NCI-H2196 (cell line): ENCODE data around the gene NFATC2.

Experiments
- DNase-seq: peaks from one replicate; lab custom pipeline; 2025; ENCODE audit not compliant: unreplicated experiment; lab: John Stamatoyannopoulos, UW

Gene NFATC2

DNA sequence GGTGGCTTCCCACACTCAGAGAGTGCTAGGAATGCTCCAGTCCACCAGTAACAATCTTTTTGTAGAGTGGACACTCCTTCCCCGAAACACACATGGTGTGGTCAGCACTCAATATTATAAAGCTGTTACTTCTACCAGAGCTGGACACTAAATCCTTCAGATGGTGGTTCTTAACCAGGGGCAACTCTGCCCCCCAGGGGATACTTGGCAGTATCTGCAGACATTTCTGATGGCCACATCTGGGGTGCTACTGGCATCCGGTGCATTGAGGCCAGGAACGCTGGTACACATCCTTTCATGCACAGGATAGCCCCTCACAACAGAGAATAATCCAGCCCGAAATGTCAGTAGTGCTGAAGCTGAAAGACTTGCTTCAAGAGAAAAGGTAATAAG is 124.4 kb downstream of the NFATC2 start:
- no peak for DNase-seq

DNA sequence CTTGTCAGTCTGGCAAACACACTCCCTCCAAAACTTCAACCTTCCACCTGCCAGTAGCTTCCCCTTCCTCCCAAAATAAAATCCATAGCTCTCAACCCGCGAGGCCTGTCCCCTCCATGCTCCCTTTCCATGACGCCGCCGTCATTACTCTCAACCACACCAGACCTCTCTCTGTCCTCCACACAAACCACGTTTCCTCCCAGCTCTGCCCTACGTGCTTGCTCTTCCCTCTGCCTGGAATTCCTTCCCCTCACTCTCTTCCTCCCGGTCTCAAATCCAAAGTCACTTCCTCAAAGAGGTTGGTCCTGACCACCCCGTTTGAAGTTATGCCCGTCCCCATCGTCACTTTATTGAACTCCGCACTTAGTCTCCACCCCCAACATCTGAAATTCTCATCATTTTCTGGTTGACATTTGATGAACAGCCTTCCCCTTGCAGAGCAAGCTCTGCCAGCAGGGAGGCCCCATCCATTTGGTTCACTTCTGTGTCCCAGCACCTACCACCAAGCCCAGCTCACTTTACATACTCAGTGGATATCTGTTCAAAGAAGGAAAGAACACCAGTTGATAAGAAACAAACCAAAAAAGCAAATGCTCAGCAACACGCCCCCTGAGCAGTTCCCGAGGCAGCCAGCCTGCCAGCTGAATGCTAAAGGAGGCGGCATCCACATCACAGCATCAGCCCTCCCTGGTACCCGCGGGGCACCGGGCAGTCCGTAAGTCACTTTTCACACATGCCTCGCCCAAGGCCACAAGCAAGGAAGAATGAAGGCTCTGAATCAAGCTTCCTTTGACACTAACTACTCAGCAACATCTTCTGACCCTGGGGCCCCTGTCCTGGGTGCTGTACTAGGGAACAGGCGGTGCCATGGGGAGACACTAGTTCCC is 125.0 kb downstream of the NFATC2 start:
- no peak for DNase-seq

DNA sequence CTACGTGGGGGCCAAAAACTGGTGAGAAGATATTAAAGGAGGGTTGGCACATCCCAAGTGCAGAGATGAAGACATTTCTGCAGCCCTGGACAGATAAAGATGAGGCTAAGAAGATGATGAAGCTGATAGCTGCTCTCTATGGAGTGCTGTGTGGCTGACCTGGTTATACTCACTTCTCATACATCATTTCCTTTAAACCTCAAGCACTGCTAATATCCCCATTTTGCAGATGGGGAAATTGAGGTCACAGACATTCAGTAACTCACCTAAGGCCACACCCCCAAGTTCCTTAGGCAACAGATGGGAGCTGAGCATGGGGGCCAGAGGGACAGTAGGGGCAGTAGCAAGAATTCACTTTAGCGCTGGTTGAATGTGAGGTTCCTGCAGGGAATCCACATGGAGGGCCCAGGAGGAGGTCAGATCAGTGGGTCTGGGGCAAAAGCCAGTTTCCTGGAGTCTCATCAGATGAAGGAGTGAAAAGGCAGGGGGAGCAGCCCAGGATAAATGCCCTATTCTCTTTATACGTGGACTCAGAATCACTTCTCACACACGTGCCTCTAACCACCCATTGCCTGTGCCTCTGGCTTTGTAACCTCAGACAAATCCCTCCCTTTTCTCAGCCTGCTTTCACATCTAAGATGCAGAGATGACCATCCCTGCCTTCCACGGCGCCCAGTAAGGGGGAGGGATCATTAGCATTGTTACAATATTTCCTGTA is 125.8 kb downstream of the NFATC2 start:
- DNase-seq: no peak

DNA sequence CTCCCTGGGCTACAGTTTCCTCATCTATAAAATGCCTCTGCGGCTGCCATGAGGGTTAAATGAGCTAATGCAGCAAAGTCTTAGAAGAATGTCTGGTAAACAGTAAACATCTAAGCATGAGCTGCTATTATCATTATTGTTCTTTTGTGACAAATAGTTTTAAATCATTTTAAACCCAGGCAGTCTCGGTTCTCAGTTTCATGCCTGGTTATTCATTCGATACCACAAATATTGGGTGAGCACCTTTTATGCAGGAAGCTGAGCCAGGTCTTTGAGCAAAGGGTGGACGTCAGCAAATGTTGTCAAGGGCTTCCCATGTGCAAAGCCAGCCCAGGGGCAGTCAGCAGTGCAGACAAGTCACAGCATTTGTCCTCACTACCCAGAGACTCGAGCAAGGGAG is 128.7 kb downstream of the NFATC2 start:
- no peak for DNase-seq

DNA sequence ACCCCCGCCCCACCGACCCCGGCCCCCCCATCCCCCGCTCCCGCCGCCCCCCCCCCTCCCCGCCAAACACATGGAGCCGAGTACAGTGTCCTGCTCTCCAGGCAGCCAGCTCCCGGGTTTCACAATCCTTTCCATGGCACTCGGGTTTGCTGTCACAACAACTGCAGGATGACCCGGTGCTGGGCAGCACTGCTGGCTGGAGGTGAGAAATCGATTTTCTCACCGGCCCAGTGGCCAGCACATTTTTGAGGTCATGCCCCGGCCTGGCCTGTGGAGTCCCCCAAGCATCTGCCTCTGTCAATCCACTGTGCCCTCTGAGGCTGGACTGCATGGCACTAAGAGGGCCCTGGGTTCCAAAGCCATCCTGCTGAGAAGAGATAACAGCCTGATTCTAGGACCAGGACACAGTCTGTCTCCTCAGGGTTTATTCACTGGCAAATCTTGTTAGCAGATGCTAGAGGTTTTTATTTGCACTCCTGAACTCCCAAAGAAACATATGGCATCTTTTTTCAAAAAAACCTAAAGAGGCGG is 129.5 kb downstream of the NFATC2 start:
- DNase-seq: no peak

DNA sequence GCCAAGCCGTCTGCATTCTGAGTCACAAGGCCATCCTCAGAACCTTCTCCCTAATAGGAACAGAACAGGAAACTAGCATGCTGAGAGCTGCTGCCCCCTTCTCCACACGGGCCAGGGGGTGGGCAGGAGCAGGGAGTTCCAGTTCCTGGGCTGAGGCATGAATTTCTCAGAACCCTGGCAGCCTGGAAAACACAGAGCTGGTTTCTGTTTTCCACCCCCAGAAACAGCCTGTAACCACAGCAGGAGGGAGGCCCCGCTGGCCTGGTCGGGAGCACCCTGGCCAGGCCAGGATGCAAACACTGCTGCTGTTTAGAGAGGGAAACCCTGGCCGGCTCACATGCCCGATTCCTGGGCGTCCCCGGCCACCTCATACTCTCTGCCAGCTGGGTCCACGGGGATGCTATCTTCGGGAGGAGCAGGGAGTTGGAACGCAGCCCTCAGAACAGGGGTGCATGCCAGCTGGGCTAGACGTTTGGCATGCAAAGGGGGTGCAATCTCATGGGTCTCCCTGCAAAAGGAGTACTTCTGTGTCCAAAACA is 130.1 kb downstream of the NFATC2 start:
- DNase-seq: no peak

DNA sequence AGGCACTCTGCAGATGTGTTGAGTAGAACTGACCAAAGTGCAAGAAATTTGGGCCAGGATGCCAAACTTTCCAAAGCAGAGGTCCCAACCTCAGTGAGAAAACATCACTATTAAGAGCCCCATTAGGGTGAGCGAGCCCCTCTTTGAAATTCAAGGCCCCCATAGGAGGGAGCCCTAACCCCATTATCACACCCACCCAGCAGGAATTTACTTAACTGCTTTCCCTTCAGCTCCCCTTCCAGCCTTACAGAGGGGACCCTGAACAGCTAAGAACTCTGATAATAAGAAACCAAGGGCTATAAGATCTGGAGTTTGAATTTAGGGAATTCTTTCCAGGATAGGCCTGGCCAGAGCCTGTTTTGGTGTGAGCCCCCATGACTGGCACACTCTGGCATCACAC is 130.6 kb downstream of the NFATC2 start:
- no peak for DNase-seq

DNA sequence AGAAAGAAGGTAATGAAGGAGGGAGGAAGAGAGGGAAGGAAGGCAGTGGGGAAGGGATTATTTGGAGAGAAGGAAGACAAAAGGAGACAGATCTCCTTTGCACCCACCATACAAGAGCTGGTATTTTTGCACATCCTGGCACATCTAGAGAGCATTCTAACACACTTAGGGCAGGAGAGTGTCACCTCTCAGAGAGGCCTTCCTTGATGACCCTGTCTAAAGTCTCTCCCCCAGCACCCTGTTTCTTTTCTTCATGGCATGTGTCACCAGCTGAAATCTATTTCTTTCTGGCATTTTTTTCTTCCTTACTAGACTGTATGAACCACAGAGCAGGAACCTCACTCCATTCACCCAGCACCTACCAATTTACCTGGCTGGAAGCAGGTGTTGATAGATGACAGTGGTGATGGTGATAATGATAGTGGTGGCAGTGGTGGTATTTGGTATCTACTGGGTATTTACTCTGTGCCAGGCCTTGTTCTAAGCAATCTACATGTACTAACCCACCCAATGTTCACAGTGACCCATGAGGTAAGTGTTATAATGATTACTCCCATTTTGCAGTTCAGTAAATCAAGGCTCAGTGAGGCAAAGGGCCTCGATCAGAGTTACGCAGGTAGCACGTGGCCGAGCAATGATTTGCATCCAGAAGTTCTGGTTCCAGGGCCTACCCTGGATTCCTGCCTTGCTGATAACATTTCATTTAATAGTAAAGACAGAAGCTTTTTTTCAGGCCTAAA is 131.8 kb downstream of the NFATC2 start:
- DNase-seq: no peak

DNA sequence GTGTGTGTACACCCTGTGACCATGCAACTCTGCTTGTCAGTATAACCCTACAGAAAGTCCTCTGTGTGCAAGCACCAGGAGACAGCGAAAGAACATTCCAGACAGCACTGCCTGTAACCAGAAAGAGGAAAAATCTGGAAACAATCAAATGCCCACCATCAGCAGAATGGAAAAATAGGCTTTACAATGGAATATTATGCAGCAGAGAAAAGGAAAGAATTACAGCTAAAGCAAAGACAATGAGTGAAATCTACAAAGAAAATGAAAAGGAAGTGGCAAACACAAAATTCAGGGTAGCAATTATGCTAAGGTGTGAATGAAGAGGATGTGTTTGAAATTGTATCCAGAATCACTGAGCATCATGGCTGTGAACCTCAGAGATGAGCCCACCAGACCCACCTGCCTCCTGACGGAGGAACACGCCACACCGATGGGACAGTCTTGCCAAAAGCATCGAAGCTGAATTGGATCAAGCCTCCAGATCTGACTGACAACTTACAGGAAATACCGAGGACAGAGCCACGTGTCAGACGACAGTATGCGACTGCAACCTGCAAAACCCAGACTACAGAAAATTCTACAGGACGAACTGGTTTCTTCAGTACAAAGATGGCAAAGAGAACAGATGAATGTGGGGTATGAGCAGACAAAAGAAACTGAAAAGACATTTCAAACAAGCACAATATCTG is 133.2 kb downstream of the NFATC2 start:
- no peak for DNase-seq

DNA sequence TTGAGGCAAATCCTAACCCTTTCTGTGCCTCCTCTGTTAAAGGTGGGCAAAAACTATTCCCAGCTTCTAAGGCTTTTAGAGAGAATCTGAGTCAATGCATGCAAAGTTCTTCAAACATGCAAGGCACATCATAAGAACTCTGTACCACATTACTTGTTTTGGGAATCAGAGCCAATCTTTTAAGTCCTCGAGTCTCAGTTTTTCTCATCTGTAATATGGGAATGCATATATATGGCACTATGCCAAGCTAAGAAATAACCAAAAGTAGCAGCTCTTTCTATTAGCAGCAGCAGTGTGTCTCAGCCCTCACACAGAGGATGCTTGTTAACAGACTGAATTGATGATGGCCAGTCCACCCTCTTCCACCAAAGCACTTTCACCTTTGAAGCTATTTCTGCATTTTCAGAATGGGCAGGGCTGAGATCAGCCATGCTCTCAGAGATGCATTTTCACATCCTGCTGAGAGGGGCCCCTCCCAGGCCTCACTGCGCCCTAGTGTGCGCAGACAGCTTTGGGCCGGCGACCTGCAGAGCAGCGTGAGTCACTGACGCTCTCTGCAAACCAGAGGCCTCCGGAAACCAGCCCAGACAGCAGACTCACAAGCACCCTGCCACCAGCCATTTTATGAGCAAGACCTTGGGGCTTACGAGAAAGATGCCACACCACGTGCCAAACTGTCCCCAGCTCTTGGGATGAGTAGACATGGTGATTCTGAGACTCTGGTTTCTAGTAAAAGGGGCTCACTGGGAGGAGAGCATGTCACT is 138.0 kb downstream of the NFATC2 start:
- DNase-seq: no peak

DNA sequence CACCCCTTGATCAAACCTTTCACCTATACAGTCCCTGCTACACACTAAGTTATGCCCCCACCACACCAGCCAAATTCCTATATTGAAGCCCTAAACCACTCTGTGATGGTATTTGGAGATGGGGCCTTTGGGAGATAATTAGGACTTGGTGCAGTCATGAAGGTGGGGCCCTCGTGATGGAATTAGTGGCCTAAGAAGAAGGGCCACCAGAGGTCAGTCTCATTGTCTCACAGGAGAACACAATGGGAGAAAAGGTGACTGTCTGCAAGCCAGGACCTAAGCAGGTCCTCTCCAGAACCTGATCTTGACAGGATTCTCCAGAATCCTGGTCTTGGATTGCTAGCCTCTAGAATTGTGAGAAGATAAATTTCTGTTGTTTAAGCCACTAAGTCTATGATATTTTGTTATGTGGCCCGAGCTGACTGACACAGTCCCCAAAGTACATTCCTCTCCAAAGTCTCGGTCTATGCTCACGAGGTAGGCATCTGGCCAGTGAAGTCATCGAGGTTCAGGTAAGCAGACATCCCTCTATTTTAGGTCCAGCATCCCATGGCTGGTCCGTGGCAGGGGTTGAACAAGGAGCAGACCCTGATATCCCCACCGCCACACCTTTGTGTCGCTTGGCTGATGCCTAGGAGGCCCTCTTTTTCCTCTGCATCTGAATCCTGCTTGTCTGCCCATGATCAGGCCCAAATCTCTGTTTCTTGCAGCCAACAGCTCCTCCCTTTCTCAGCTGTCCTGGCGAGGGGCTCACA is 138.9 kb downstream of the NFATC2 start:
- DNase-seq: no peak

DNA sequence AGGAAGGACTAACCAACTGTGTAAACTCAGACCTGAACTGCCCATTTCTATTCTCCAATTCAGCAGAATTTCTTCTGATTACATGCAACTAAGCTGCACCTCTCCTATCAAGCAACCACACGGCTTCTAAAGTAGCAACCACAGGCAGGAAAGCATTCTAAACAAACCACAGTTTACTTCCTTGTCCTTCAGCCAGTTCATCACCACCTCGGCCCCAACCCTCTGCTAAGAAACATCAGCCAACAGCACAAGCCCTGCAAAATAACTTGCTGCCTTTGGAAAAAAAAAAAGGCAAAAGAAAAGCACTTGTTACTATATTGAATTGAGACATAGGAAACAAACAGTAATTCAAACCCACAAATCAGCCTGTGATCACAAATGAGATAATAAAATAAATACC is 140.3 kb downstream of the NFATC2 start:
- DNase-seq: no peak

DNA sequence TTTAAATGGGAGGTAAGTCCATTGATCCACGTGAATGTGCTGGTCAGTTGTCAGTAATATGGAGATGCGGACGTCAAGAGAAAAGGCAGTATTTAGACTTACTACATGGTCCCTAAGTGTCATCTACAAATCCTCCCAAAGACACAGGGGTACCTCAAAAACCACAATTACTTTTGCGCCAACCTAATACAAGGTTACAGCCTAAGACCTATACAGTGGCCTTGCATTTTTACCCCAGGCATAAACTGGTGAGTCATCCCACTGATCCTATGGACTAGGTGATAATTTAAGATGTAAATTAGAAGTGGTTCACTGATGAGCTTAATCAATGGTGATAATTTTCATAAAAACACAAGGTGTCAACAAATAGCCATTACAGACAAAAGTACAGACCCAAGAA is 141.0 kb downstream of the NFATC2 start:
- DNase-seq: no peak

DNA sequence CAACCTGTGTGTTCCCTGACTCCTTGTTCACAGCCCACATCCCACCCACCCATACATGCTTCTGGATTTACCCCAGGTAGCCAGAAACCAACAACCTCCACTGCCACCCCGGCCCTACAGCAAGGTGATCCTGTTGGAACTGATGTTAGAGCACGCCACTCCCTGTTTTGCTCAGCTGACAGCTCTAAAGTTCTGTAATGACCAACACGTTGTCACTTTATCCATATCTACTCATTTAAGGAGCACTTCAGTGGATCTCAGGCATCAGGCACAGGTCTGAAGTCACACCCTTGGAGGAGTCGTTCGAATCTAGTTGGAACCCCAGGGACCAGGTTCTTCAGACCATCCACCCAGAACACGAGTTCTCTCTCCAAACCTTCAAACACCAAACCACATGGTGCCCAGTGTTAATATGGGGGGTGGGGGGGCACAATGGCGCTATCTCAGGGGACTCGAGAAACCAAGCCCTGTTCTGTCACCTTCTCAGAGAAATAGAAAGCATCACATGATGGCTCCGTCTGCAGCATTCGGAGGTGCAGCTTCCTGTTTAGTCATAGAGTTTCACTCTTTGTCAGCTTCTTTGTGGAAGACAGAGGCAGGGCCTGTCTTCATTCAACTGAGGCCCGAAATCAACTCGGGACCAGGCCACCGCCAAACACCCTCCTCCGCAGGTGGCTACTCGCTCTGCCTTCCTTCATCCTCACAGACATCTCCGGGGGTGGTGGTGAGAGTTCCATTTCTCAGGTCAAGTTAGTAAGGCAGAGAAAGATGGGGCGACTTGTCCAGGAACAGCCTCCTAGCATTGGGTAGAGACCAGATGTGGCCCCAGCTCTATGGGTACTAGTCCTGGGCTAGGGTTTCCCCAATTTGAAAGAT is 142.2 kb downstream of the NFATC2 start:
- no peak for DNase-seq

DNA sequence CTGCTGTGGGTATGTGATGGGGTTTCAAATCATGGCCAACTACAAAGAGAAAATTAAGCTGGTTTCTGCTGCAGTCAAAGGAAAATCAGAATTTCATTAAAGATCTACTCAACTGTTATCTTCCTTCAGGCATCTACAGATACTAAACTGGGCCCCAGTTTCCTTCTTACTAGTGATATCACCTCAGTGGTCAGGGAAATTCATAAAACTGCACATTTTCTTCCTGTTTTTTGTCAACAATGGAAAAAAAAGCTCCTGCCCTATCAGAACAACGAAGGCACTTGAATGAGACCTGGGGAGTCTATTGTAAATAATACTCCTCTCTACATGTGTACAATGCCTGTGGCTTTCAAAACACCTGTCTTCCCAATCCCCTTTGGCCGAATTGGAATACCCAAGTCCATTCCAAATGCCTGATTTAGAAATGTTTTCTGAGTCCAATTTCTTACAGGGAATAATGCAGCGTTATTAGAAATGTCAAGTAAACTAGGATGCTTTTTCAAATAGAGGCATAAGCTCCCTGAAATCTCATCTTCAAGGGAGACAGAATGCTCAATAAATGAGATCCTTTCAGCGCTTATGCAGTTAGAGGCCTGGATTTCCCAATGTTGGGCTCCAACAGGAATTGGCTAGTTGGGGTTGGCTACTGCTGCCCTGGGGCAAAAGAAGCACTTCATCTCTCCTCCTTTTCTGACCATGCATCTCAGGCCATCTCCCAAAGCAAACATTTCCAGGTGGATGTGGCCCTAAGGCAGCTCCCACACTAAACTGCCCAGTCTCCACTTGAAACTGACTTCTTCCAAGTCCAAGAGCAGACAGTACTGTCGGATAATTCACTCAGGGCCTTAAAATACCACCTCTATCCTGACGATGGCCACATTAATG is 143.3 kb downstream of the NFATC2 start:
- DNase-seq: no peak

DNA sequence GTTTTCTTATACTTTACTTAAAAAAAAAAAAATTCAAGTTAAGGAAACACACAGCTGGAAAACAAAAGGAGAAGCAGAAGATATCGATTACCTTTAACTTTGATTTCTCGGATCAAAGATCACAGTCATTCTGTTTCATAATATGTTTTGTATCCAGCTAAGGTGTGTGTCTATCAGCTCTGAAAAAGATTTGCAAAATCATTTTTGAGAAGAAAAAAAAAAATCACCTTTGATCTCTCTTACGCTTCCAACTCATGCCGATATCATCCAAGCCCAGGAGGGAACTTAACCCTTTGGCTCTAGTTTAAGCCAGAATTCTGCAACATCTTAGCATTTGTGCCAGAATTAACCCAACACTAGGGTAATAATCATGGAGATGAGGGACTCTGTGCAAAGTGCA is 144.0 kb downstream of the NFATC2 start:
- DNase-seq: no peak

DNA sequence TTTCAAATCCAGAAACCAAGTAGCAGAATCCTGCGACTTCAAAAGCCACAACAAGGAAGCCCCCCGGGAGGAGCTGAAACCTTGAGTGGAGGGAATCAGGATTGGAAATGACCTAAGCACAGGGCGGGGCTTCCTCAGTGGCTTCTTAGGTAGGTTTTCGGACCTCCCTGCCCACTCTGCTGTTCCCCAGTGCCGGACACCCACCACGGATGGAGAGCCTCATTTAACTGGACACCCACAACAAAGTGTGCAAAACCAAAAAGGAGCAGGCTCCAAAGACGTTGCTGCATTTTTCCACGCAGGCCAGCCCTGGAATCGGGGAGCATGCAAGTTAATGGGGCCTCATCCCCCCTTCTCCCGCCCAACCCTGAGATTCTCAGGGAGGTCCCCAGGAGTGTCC is 144.4 kb downstream of the NFATC2 start:
- no peak for DNase-seq
